ENCODE results near the gene NPTX1. TPM values are rescaled to one million over a fixed set of nuclear protein-coding genes. Genes with fewer than 3 reads are reported as not detected.
"Not testable (repeated sequence)": the region's sequence is repeated elsewhere in the genome, so short reads cannot be mapped to it uniquely, and the experiment has no call there.

Gene NPTX1
- total RNA-seq, 3 donors from 2014 or later (not counting 1 experiment from before 2014, with no cell fraction given), result 1.0 to 2.2 (median 2.2) TPM

DNA sequence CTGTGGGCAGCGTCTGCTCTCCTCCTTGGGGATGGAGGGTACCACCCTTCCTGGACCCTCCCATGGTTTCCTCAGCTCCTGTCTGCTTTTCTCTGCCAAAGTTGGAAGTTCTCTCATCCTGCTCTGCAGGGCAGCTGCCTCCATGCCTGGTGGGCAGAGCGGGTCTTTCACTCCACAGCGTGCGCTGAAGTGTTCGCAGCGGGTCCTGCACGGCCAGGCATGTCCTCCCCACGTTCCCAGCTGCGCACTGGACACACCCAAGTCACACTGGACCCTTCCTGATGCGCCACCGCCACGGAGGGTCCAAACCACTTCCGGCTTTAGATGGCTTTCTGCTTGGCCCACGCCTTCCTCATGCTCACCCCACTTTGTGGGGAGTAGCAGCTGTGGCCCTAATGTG is 33.7 kb upstream of the NPTX1 start:
- no peaks in the 10 kb centered on the region for H3K9me3 ChIP-seq (ENCODE audit: control insufficient read depth, insufficient read depth, low read length)
- no peak overlapping the region for H3K27ac ChIP-seq (ENCODE audit: low read length)
- no peaks in the 10 kb centered on the region for H3K36me3 ChIP-seq (ENCODE audit: control insufficient read depth, insufficient read depth, low read length)
- no peak overlapping the region for H3K4me3 ChIP-seq (ENCODE audit: low read length)
- no peaks in the 10 kb centered on the region for H3K4me1 ChIP-seq (ENCODE audit: control insufficient read depth, insufficient read depth, low read length)
- Mint-ChIP-seq H3K27me3 (ENCODE audit: low read depth in 2 of 2) (peaks cover 0 to 9% of the 10 kb centered on the region in 2 donors), H3K4me3 (no peak overlapping the region), H3K36me3 (no peaks in the 10 kb centered on the region), H3K4me1 (no peaks in the 10 kb centered on the region), H3K27ac (no peak overlapping the region), H3K9me3 (no peaks in the 10 kb centered on the region)
- DNase-seq (no peak), ATAC-seq (no peak)
- intact Hi-C loops (cut with micrococcal nuclease), result no loop called here
- H3K27me3 ChIP-seq (ENCODE audit: control insufficient read depth, insufficient read depth, low read length), result no peaks in the 10 kb centered on the region
- TF ChIP-seq, protein P1, sequence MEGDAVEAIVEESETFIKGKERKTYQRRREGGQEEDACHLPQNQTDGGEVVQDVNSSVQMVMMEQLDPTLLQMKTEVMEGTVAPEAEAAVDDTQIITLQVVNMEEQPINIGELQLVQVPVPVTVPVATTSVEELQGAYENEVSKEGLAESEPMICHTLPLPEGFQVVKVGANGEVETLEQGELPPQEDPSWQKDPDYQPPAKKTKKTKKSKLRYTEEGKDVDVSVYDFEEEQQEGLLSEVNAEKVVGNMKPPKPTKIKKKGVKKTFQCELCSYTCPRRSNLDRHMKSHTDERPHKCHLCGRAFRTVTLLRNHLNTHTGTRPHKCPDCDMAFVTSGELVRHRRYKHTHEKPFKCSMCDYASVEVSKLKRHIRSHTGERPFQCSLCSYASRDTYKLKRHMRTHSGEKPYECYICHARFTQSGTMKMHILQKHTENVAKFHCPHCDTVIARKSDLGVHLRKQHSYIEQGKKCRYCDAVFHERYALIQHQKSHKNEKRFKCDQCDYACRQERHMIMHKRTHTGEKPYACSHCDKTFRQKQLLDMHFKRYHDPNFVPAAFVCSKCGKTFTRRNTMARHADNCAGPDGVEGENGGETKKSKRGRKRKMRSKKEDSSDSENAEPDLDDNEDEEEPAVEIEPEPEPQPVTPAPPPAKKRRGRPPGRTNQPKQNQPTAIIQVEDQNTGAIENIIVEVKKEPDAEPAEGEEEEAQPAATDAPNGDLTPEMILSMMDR (IDR thresholded peaks at IDR 0.05), result no peak
- WGBS (ENCODE audit: insufficient coverage), result 72% methylated on average over 14 of the region's 14 CpGs

DNA sequence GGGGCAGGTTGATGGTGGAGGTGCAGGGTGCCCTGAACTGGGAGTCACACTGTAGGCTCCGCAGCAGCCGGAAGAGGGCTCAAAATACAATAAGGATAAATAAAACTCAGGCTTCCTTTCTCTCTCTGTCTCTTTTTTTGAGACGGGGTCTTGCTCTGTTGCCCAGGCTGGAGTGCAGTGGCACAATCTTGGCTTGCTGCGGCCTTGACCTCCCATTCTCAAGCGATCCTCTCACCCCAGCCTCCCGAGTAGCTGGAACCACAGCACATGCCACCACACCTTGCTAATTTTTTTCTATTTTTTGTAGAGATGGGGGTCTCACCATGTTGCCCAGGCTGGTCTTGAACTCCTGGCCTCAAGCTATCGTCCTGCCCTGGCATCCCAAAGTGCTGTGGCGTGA is 32.9 kb upstream of the NPTX1 start:
- Histone ChIP-seq H3K27ac (ENCODE audit: low read length) (no peak overlapping the region), H3K27me3 (ENCODE audit: control insufficient read depth, insufficient read depth, low read length) (no peaks in the 10 kb centered on the region), H3K4me1 (ENCODE audit: control insufficient read depth, insufficient read depth, low read length) (no peaks in the 10 kb centered on the region), H3K4me3 (ENCODE audit: low read length) (no peak overlapping the region), H3K9me3 (ENCODE audit: control insufficient read depth, insufficient read depth, low read length) (no peaks in the 10 kb centered on the region), H3K36me3 (ENCODE audit: control insufficient read depth, insufficient read depth, low read length) (no peaks in the 10 kb centered on the region)
- Mint-ChIP-seq H3K4me1 (no peaks in the 10 kb centered on the region), H3K4me3 (no peak overlapping the region), H3K9me3 (no peaks in the 10 kb centered on the region), H3K27me3 (ENCODE audit: low read depth in 2 of 2) (peaks cover 0 to 9% of the 10 kb centered on the region in 2 donors), H3K27ac (no peak overlapping the region), H3K36me3 (no peaks in the 10 kb centered on the region)
- TF ChIP-seq, protein P1 (IDR thresholded peaks at IDR 0.05), result no peak
- WGBS (ENCODE audit: insufficient coverage), result 87% methylated on average over 7 of the region's 8 CpGs
- ATAC-seq (no peak), DNase-seq (no peak)
- intact Hi-C loops (cut with micrococcal nuclease), result no loop called here

DNA sequence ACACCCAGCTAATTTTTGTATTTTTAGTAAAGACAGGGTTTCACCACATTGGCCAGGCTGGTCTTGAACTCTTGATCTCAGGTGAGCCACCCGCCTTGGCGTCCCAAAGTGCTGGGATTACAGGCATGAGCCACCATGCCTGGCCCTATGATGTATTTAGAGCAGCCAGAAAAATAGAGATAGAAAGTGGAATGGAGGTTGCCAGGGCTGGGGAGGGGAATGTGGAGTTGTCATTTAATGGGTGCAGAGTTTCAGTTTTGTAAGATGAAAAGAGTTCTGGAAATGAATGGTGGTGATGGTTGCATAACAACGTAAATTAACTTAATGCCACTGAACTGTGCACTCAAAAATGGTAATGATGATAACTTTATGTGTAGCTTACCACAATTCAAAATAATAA is 31.6 kb upstream of the NPTX1 start:
- TF ChIP-seq, protein P1 (IDR thresholded peaks at IDR 0.05), result no peak
- 83% methylated on average over 3 of the region's 3 CpGs for WGBS (ENCODE audit: insufficient coverage)

DNA sequence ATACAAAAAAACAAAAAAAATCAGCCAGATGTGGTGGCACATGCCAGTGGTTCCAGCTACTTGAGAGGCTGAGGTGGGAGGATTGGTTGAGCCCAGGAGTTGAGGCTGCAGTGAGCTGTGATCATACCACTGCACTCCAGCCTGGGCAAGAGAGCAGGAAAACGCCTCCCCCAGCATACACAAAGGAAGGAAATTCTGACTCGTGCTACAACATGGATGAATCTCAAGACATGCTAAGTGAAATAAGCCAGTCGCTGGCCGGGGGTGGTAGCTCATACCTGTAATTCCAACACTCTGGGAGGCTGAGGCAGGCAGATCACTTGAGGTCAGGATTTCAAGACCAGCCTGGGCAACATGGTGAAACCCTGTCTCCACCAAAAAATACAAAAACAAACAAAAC is 30.8 kb upstream of the NPTX1 start:
- H3K27ac Mint-ChIP-seq; DNase-seq; intact Hi-C loops (cut with micrococcal nuclease); H3K36me3 Mint-ChIP-seq; H3K27me3 ChIP-seq (ENCODE audit: control insufficient read depth, insufficient read depth, low read length); H3K4me1 ChIP-seq (ENCODE audit: control insufficient read depth, insufficient read depth, low read length); H3K9me3 ChIP-seq (ENCODE audit: control insufficient read depth, insufficient read depth, low read length); H3K36me3 ChIP-seq (ENCODE audit: control insufficient read depth, insufficient read depth, low read length); H3K27ac ChIP-seq (ENCODE audit: low read length); H3K4me1 Mint-ChIP-seq; H3K4me3 ChIP-seq (ENCODE audit: low read length); H3K9me3 Mint-ChIP-seq; H3K4me3 Mint-ChIP-seq; ATAC-seq: not testable (repeated sequence)
- 43% methylated on average over 4 of the region's 4 CpGs for WGBS (ENCODE audit: insufficient coverage)
- peaks cover 0 to 11% of the 10 kb centered on the region in 2 donors for H3K27me3 Mint-ChIP-seq (ENCODE audit: low read depth in 2 of 2)

More for the DNA sequence above, 31.6 kb upstream of the NPTX1 start:
- DNase-seq (no peak), ATAC-seq (no peak)
- Histone ChIP-seq H3K9me3 (ENCODE audit: control insufficient read depth, insufficient read depth, low read length) (no peaks in the 10 kb centered on the region), H3K4me3 (ENCODE audit: low read length) (no peak overlapping the region), H3K27me3 (ENCODE audit: control insufficient read depth, insufficient read depth, low read length) (no peaks in the 10 kb centered on the region), H3K36me3 (ENCODE audit: control insufficient read depth, insufficient read depth, low read length) (no peaks in the 10 kb centered on the region), H3K27ac (ENCODE audit: low read length) (no peak overlapping the region), H3K4me1 (ENCODE audit: control insufficient read depth, insufficient read depth, low read length) (no peaks in the 10 kb centered on the region)
- intact Hi-C loops (cut with micrococcal nuclease), result no loop called here
- Mint-ChIP-seq H3K27me3 (ENCODE audit: low read depth in 2 of 2) (peaks cover 0 to 11% of the 10 kb centered on the region in 2 donors), H3K4me3 (no peak overlapping the region), H3K4me1 (no peaks in the 10 kb centered on the region), H3K27ac (no peak overlapping the region), H3K36me3 (no peaks in the 10 kb centered on the region), H3K9me3 (no peaks in the 10 kb centered on the region)
